A549 (cell line): ENCODE data around the gene ITGA2B. TPM values are rescaled to one million over a fixed set of nuclear protein-coding genes. Genes with fewer than 3 reads are reported as not detected.

Experiments
- ATAC-seq, 2 experiments: fragments of 200-7000 bp in 1 of 2; fragments of >200 bp in 1 of 2; cut with Nextera tagmentation in 1 of 2; cut with Tn5 transposase in 1 of 2; 3 replicates each; pipeline versions ENCODE4 v1.8.0 to v1.9.1; 2018 to 2020; ENCODE audit warnings: mild to moderate bottlenecking in 1 of 2, moderate library complexity in 1 of 2
- CTCF ChIA-PET: fragments of 300-600 bp; sonication (Branson Sonifier 250); formaldehyde crosslinking; extraction: SDS; loops from one replicate; lab custom pipeline; 2021; ENCODE audit warnings: antibody characterized with exemption, inconsistent platforms; lab: Yijun Ruan, JAX
- POLR2A ChIA-PET: fragments of 350-600 bp; formaldehyde crosslinking; extraction: SDS; loops from one replicate; lab custom pipeline; 2021; ENCODE audit warnings: antibody characterized with exemption, inconsistent platforms; lab: Yijun Ruan, JAX
- DNase-seq, 2 experiments: peaks; one replicate each; pipeline versions ENCODE4 v3.0.0 to v3.0.0-alpha.2; 2011 to 2016; ENCODE audit warnings: low read depth in 1 of 2, low spot score in 1 of 2
- FAIRE-seq: peaks from 2 replicates; lab custom pipeline; 2011; peaks lifted over from hg19 to GRCh38; lab: Jason Lieb, UNC
- H3K27ac ChIP-seq, 2 experiments: fragments of >200 bp; sonication (Bioruptor Twin); formaldehyde crosslinking; 3 replicates each; pipeline ENCODE4 v1.5.1; 2016 to 2017
- H3K4me1 ChIP-seq: fragments of >200 bp; sonication (Bioruptor Twin); formaldehyde crosslinking; 3 replicates; pipeline ENCODE4 v1.6.1; 2016
- H3K4me2 ChIP-seq: fragments of >200 bp; sonication (Bioruptor Twin); formaldehyde crosslinking; 3 replicates; pipeline ENCODE4 v1.6.1; 2016
- H3K4me3 ChIP-seq: fragments of >200 bp; sonication (Bioruptor Twin); formaldehyde crosslinking; 3 replicates; pipeline ENCODE4 v1.5.1; 2016
- H3K9me3 ChIP-seq: fragments of >200 bp; sonication (Bioruptor Twin); formaldehyde crosslinking; 3 replicates; pipeline ENCODE4 v1.6.1; 2016
- CHD2 ChIP-seq: fragments of 150-350 bp; IDR thresholded peaks from 2 replicates; pipeline ENCODE4 v1.6.1; 2014; ENCODE audit warnings: low read length; ENCODE audit not compliant: partially characterized antibody
- CHD4 ChIP-seq: fragments of 200-600 bp; sonication (generic); IDR thresholded peaks from 2 replicates; pipeline ENCODE4 v1.6.1; 2016; ENCODE audit warnings: antibody characterized with exemption, mild to moderate bottlenecking, borderline replicate concordance
- GATA3 ChIP-seq: IDR thresholded peaks from 2 replicates; pipeline ENCODE4 v1.6.1; 2012; ENCODE audit warnings: borderline replicate concordance
- HDAC2 ChIP-seq: fragments of 200-600 bp; sonication (generic); IDR thresholded peaks from 2 replicates; pipeline ENCODE4 v1.6.1; 2016
- HOXB13 ChIP-seq: fragments of 250-450 bp; sonication (Bioruptor Pico); IDR thresholded peaks from 2 replicates; pipeline ENCODE4 v1.5.0; 2020; ENCODE audit warnings: low read depth, mild to moderate bottlenecking, moderate library complexity
- KDM1A ChIP-seq: fragments of 200-600 bp; sonication (generic); IDR thresholded peaks from 2 replicates; pipeline ENCODE4 v1.6.1; 2016; ENCODE audit warnings: low read depth, mild to moderate bottlenecking
- KDM5A ChIP-seq: fragments of 200-600 bp; sonication (generic); IDR thresholded peaks from 2 replicates; pipeline ENCODE4 v1.6.1; 2016; ENCODE audit warnings: antibody characterized with exemption, mild to moderate bottlenecking
- MAZ ChIP-seq: fragments of 150-350 bp; IDR thresholded peaks from 2 replicates; pipeline ENCODE4 v1.6.1; 2014; ENCODE audit warnings: antibody characterized with exemption, low read depth, low read length, borderline replicate concordance
- PHF8 ChIP-seq: fragments of 200-600 bp; sonication (generic); IDR thresholded peaks from 2 replicates; pipeline ENCODE4 v1.6.1; 2016; ENCODE audit warnings: low read depth, mild to moderate bottlenecking, antibody characterized with exemption, moderate library complexity, borderline replicate concordance
- POLR2A ChIP-seq: IDR thresholded peaks from 2 replicates; pipeline ENCODE4 v1.6.1; 2012; ENCODE audit warnings: mild to moderate bottlenecking, low read length
- RAD21 ChIP-seq, 2 experiments: fragments of >200 bp in 1 of 2; sonication (Bioruptor Twin) in 1 of 2; formaldehyde crosslinking in 1 of 2; IDR thresholded peaks in 1 of 2; conservative IDR thresholded peaks in 1 of 2; 2 replicates in 1 of 2; 3 replicates in 1 of 2; pipeline ENCODE4 v1.6.1; 2012 to 2018; ENCODE audit warnings: inconsistent platforms in 1 of 2
- RCOR1 ChIP-seq: fragments of 150-350 bp; IDR thresholded peaks from 2 replicates; pipeline ENCODE4 v1.6.1; 2014; ENCODE audit warnings: antibody characterized with exemption, low read length, low read depth
- RFX5 ChIP-seq: fragments of 450-650 bp; IDR thresholded peaks from 2 replicates; pipeline ENCODE4 v1.7.1; 2014; ENCODE audit warnings: antibody characterized with exemption, mild to moderate bottlenecking, moderate library complexity
- SMC3 ChIP-seq: fragments of >200 bp; sonication (Bioruptor Twin); formaldehyde crosslinking; IDR thresholded peaks from 3 replicates; pipeline ENCODE4 v1.6.1; 2018; ENCODE audit warnings: inconsistent platforms
- SREBF2 ChIP-seq: fragments of 450-650 bp; IDR thresholded peaks from 2 replicates; pipeline ENCODE4 v1.6.1; 2014; ENCODE audit warnings: mild to moderate bottlenecking, moderate library complexity
- ZC3H11A ChIP-seq: fragments of 450-650 bp; IDR thresholded peaks from 2 replicates; pipeline ENCODE4 v1.6.1; 2014; ENCODE audit warnings: antibody characterized with exemption, mild to moderate bottlenecking
- WGBS: methylation state at CpG from one replicate; pipeline ENCODE4 v1.1.6; 2017; ENCODE audit errors: missing lambda C conversion rate; 5-methylcytosine and 5-hydroxymethylcytosine counted together
- polyA plus RNA-seq, 4 experiments: library from polyadenylated mRNA; depleted of rRNA in 3 of 4; stranded (reverse); fragments of >200 nt; fragmentation: RNase III in 1 of 4; extraction: RNeasy Plus Mini Kit Qiagen cat#74134 plus additional on column Dnase treatment in 1 of 4; gene quantifications; 2 replicates in 3 of 4; 3 replicates in 1 of 4; pipeline ENCODE4 v1.2.3, GENCODE V29; 2011 to 2017
- TF ChIP-seq, protein P1 (sequence below): fragments of 450-650 bp; IDR thresholded peaks from 2 replicates; pipeline ENCODE4 v1.6.1; 2014; ENCODE audit warnings: antibody characterized with exemption
- TF ChIP-seq, protein P2 (sequence below): fragments of >200 bp; sonication (Bioruptor Twin); formaldehyde crosslinking; IDR thresholded peaks from 3 replicates; pipeline ENCODE4 v1.5.1; 2016
- TF ChIP-seq, protein P3 (sequence below): IDR thresholded peaks from 2 replicates; pipeline ENCODE4 v1.6.1; 2012
- TF ChIP-seq, protein P4 (sequence below): IDR thresholded peaks from 2 replicates; pipeline ENCODE4 v1.6.1; 2012
- TF ChIP-seq, protein P5 (sequence below): IDR thresholded peaks from 2 replicates; pipeline ENCODE4 v1.6.1; 2012; ENCODE audit warnings: low read depth, borderline replicate concordance
- TF ChIP-seq, protein P6 (sequence below): fragments of 250-450 bp; sonication (Bioruptor Pico); IDR thresholded peaks from 2 replicates; pipeline ENCODE4 v1.5.0; 2020; ENCODE audit warnings: low read depth, mild to moderate bottlenecking, moderate library complexity

Gene ITGA2B
- polyA plus RNA-seq, 2 of the 4 experiments (the other 2 are of a cell fraction), result 1.3 to 4.1 TPM

DNA sequence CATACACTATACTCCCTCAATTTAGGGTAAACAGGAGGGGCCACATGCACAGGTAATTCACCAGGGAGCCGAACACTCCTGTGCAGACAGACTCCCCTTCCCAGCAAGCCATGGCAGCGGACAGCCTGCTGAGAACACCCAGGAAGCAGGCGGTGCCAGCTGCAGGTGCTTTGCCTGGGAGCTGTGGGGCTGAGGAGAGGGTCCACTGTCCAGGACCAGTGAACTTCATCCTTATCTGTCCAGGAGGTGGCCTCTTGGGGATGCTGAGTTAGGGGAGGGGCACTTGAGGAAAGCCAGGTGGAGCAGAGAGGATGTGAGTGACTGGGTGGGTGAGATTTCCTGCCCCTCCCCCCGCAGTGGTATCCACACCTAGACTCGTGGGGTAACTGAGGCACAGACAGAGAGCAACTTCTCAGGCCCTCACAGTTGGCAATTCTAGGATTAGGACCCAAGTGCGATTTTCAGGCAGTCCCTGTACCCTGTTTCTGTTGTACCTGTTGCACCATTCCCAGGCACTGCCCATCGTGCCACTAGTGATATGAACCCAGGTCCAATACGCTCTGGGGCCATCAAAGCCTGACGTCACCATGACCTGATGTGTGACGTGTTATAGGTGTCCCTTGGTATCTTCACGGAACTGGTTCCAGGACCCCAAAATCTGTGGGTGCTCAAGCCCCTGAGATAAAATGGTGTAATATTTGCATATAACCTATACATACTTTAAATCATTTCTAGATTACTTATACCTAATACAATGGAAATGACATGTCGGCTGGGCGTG is 43.2 kb downstream of the ITGA2B start:
- no peak for FAIRE-seq
- DNase-seq, result no peak
- H3K9me3 ChIP-seq, result no peaks in the 10 kb centered on the region
- ChIA-PET POLR2A (interaction anchor here (0.5 to 1.9 kb wide), 8 partner anchors 8 to 276 kb away, joined by 3 to 20 read pairs (median 5); partner anchors contain the start of gene RUNDC3A), CTCF (interaction anchor here (1.1 to 17.9 kb wide), 19 partner anchors 11 to 185 kb away, joined by 3 to 327 read pairs (median 7); partner anchors contain the start of genes FAM171A2 and UBTF)
- peak overlapping the region; percentile 92 for H3K4me3 ChIP-seq
- TF ChIP-seq, protein P1, sequence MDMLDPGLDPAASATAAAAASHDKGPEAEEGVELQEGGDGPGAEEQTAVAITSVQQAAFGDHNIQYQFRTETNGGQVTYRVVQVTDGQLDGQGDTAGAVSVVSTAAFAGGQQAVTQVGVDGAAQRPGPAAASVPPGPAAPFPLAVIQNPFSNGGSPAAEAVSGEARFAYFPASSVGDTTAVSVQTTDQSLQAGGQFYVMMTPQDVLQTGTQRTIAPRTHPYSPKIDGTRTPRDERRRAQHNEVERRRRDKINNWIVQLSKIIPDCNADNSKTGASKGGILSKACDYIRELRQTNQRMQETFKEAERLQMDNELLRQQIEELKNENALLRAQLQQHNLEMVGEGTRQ, result no peak
- TF ChIP-seq RAD21 (conservative IDR thresholded peaks at IDR 0.05 in 1 of 2, IDR thresholded peaks at IDR 0.05 in 1 of 2) (no peak), CHD4 (no peak), ZC3H11A (no peak)
- ATAC-seq, result 0 out of 6 replicates have a peak, but pooled peaks of 1 of the 2 experiments have one; percentile 0
- WGBS, result 75% methylated on average over 13 of the region's 13 CpGs
- peak overlapping the region in 1 of 2 experiments; percentile 85; a peak in 3 of 6 replicates for H3K27ac ChIP-seq
- H3K4me1 ChIP-seq, result peaks cover 9% of the 10 kb centered on the region
- peak overlapping the region; percentile 90 for H3K4me2 ChIP-seq

DNA sequence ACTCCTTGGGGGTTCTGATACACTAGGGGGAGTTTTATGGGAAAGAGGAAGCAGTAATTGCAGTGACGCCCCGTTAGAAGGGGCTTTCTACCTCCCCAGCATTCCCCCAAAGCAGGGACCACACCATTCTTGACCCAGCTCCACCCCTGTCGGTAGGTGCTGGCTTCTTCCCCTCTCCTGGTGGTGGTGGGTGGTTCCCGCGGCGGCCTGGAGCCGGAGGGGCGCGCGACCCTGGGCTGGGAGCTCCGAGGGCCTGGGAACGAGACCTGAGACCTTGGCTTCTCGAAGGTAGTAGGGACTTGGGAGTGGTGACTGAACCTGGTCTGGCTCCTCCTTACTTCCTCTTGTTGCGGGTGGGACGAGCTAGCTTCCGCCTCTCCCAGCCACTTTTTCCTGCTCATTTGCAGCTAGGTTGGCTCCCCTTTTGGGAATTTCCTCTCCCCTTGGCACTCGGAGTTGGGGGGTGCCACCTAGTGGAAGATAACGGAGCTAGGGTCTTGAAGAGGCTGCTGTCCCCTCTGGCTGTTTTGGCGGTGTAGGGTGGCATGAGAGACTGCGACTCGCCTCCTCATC is 43.9 kb downstream of the ITGA2B start:
- TF ChIP-seq, protein P2, sequence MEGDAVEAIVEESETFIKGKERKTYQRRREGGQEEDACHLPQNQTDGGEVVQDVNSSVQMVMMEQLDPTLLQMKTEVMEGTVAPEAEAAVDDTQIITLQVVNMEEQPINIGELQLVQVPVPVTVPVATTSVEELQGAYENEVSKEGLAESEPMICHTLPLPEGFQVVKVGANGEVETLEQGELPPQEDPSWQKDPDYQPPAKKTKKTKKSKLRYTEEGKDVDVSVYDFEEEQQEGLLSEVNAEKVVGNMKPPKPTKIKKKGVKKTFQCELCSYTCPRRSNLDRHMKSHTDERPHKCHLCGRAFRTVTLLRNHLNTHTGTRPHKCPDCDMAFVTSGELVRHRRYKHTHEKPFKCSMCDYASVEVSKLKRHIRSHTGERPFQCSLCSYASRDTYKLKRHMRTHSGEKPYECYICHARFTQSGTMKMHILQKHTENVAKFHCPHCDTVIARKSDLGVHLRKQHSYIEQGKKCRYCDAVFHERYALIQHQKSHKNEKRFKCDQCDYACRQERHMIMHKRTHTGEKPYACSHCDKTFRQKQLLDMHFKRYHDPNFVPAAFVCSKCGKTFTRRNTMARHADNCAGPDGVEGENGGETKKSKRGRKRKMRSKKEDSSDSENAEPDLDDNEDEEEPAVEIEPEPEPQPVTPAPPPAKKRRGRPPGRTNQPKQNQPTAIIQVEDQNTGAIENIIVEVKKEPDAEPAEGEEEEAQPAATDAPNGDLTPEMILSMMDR, result peak; percentile 54
- TF ChIP-seq KDM5A (no peak), RAD21 (conservative IDR thresholded peaks at IDR 0.05 in 1 of 2, IDR thresholded peaks at IDR 0.05 in 1 of 2) (peak; percentile 46 to 69; a peak in 4 of 5 replicates), KDM1A (no peak), SMC3 (peak; percentile 48), SREBF2 (no peak)
- peaks cover 9% of the 10 kb centered on the region for H3K4me1 ChIP-seq
- DNase-seq, result peak; percentile 75 to 82
- H3K27ac ChIP-seq, result peak overlapping the region; percentile 81 to 85
- CTCF ChIA-PET, result interaction anchor here (0.6 to 17.9 kb wide), 25 partner anchors 12 to 250 kb away, joined by 3 to 327 read pairs (median 4); partner anchors contain the start of genes FAM171A2 and UBTF
- ATAC-seq, result peak; percentile 45 to 59
- peak overlapping the region; percentile 92 for H3K4me3 ChIP-seq
- POLR2A ChIA-PET, result interaction anchor here (0.5 to 1.9 kb wide), 12 partner anchors 9 to 275 kb away, joined by 3 to 20 read pairs (median 4); partner anchors contain the start of genes ATXN7L3 and RUNDC3A
- WGBS, result 10% methylated on average over 21 of the region's 21 CpGs
- FAIRE-seq, result no peak
- H3K4me2 ChIP-seq, result peak overlapping the region; percentile 90
- no peaks in the 10 kb centered on the region for H3K9me3 ChIP-seq

DNA sequence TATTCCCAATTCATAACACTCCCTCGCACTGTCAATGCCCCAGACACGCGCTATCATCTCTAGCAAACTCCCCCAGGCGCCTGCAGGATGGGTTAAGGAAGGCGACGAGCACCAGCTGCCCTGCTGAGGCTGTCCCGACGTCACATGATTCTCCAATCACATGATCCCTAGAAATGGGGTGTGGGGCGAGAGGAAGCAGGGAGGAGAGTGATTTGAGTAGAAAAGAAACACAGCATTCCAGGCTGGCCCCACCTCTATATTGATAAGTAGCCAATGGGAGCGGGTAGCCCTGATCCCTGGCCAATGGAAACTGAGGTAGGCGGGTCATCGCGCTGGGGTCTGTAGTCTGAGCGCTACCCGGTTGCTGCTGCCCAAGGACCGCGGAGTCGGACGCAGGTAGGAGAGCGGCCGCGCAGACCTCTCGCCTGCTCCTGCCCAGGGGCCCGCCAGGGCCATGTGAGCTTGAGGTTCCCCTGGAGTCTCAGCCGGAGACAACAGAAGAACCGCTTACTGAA is 44.5 kb downstream of the ITGA2B start, which contains the start of gene GRN:
TSS of gene GRN (plus strand) at position 364 of the 515 bp plus-strand sequence. CDS start 3,863 bp downstream, outside the sequence.
- ChIA-PET CTCF (interaction anchor here (0.6 to 17.9 kb wide), 25 partner anchors 11 to 250 kb away, joined by 3 to 327 read pairs (median 4); partner anchors contain the start of genes FAM171A2 and UBTF), POLR2A (interaction anchor here (0.6 to 1.9 kb wide), 9 partner anchors 9 to 178 kb away, joined by 3 to 20 read pairs (median 4); partner anchors contain the start of genes ATXN7L3 and SLC25A39)
- H3K4me1 ChIP-seq, result peaks cover 9% of the 10 kb centered on the region
- peak within 1 kb of the TSS; percentile 81 to 85 for H3K27ac ChIP-seq
- DNase-seq (peak; percentile 100), FAIRE-seq (peak; percentile 85), ATAC-seq (peak; percentile 89 to 99)
- H3K9me3 ChIP-seq, result no peaks in the 10 kb centered on the region
- 1% methylated on average over 26 of the region's 26 CpGs for WGBS
- H3K4me3 ChIP-seq, result peak within 1 kb of the TSS; percentile 92
- peak within 1 kb of the TSS; percentile 90 for H3K4me2 ChIP-seq
- TF ChIP-seq, protein P3, sequence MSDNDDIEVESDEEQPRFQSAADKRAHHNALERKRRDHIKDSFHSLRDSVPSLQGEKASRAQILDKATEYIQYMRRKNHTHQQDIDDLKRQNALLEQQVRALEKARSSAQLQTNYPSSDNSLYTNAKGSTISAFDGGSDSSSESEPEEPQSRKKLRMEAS, result peak; percentile 93
- TF ChIP-seq GATA3 (peak; percentile 56; the same call in 1 of the 2 replicates), RFX5 (peak; percentile 35; the same call in 1 of the 2 replicates), POLR2A (peak; percentile 73), SMC3 (no peak), RCOR1 (no peak), MAZ (peak; percentile 83; the same call in 1 of the 2 replicates), CHD4 (no peak), HOXB13 (CRISPR knock-in tag) (no peak), HDAC2 (no peak), PHF8 (peak; percentile 51; the same call in 1 of the 2 replicates), KDM5A (peak; percentile 87), CHD2 (peak; percentile 44)
- TF ChIP-seq, protein P4, sequence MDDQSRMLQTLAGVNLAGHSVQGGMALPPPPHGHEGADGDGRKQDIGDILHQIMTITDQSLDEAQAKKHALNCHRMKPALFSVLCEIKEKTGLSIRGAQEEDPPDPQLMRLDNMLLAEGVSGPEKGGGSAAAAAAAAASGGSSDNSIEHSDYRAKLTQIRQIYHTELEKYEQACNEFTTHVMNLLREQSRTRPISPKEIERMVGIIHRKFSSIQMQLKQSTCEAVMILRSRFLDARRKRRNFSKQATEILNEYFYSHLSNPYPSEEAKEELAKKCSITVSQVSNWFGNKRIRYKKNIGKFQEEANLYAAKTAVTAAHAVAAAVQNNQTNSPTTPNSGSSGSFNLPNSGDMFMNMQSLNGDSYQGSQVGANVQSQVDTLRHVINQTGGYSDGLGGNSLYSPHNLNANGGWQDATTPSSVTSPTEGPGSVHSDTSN, result peak; percentile 72; the same call in 1 of the 2 replicates
- TF ChIP-seq, protein P5, sequence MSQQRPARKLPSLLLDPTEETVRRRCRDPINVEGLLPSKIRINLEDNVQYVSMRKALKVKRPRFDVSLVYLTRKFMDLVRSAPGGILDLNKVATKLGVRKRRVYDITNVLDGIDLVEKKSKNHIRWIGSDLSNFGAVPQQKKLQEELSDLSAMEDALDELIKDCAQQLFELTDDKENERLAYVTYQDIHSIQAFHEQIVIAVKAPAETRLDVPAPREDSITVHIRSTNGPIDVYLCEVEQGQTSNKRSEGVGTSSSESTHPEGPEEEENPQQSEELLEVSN, result peak; percentile 73
- TF ChIP-seq, protein P6, sequence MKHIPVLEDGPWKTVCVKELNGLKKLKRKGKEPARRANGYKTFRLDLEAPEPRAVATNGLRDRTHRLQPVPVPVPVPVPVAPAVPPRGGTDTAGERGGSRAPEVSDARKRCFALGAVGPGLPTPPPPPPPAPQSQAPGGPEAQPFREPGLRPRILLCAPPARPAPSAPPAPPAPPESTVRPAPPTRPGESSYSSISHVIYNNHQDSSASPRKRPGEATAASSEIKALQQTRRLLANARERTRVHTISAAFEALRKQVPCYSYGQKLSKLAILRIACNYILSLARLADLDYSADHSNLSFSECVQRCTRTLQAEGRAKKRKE (CRISPR knock-in tag), result peak; percentile 80; the same call in 1 of the 2 replicates
- TF ChIP-seq, protein P1, result peak; percentile 99
